BE2C (cell line): ENCODE results near the gene DAAM1.

Experiments used
- DNase-seq: peaks from one replicate; pipeline ENCODE4 v3.0.0-alpha.2; 2020
- H3K27me3 ChIP-seq: fragments of 250-450 bp; sonication (Bioruptor Pico); 2 replicates; pipeline ENCODE4 v1.5.1; 2020; ENCODE audit warnings: mild to moderate bottlenecking
- H3K36me3 ChIP-seq: fragments of 250-450 bp; sonication (Bioruptor Pico); 2 replicates; pipeline ENCODE4 v1.5.1; 2020; ENCODE audit warnings: mild to moderate bottlenecking
- H3K4me1 ChIP-seq: fragments of 250-450 bp; sonication (Bioruptor Pico); 2 replicates; pipeline ENCODE4 v1.5.1; 2020
- H3K4me3 ChIP-seq: 2 replicates; pipeline ENCODE4 v1.5.1; 2011; ENCODE audit warnings: low read depth, low read length
- H3K9me3 ChIP-seq: fragments of 250-450 bp; sonication (Bioruptor Pico); 2 replicates; pipeline ENCODE4 v1.5.1; 2020
- TF ChIP-seq, protein P1 (sequence below): IDR thresholded peaks from 2 replicates; pipeline ENCODE4 v1.5.1; 2012; ENCODE audit warnings: mild to moderate bottlenecking, low read depth, low read length

Gene DAAM1

GRCh38 chr14:59377491-59377890 is 189.0 kb downstream of the DAAM1 start:
- H3K4me1 ChIP-seq, result no peaks in the 10 kb centered on the region
- no peak overlapping the region for H3K4me3 ChIP-seq
- H3K36me3 ChIP-seq, result no peaks in the 10 kb centered on the region
- TF ChIP-seq, protein P1, sequence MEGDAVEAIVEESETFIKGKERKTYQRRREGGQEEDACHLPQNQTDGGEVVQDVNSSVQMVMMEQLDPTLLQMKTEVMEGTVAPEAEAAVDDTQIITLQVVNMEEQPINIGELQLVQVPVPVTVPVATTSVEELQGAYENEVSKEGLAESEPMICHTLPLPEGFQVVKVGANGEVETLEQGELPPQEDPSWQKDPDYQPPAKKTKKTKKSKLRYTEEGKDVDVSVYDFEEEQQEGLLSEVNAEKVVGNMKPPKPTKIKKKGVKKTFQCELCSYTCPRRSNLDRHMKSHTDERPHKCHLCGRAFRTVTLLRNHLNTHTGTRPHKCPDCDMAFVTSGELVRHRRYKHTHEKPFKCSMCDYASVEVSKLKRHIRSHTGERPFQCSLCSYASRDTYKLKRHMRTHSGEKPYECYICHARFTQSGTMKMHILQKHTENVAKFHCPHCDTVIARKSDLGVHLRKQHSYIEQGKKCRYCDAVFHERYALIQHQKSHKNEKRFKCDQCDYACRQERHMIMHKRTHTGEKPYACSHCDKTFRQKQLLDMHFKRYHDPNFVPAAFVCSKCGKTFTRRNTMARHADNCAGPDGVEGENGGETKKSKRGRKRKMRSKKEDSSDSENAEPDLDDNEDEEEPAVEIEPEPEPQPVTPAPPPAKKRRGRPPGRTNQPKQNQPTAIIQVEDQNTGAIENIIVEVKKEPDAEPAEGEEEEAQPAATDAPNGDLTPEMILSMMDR, result no peak
- H3K27me3 ChIP-seq, result peaks cover 6% of the 10 kb centered on the region; the same call in 1 of the 2 replicates
- DNase-seq, result no peak
- H3K9me3 ChIP-seq, result no peaks in the 10 kb centered on the region

DNA sequence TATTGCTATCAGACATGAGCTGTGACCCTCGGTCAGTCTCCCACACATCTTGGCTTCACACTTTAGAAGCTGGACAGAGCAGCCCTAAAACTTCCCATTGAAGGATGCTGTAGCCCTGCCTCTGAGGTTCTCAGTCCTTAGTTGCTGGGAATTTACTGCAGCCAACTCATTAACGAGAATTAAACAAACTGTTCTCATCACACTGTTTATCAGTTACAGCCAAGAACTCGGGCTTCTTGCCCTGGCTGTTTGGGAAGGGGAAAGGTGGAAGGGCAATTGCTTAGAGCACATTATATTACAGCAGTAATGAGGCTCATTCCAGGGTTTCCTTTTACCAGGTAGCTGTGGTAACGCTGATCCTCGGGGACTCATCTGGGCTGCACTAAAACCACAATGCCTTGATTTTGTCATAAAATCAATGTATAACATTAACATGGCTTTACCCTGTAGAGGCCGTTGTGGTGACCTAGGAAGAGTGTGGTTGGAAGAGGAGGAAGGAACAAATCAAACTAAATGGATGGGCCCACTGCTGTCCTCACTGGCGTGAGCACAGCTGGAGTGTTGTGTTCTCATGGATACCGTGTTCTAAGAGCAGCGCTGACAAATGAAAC is 189.6 kb downstream of the DAAM1 start:
- TF ChIP-seq, protein P1, result no peak
- DNase-seq, result no peak
- Histone ChIP-seq H3K27me3 (peaks cover 6% of the 10 kb centered on the region; the same call in 1 of the 2 replicates), H3K4me1 (no peaks in the 10 kb centered on the region), H3K36me3 (no peaks in the 10 kb centered on the region), H3K4me3 (no peak overlapping the region), H3K9me3 (no peaks in the 10 kb centered on the region)

DNA sequence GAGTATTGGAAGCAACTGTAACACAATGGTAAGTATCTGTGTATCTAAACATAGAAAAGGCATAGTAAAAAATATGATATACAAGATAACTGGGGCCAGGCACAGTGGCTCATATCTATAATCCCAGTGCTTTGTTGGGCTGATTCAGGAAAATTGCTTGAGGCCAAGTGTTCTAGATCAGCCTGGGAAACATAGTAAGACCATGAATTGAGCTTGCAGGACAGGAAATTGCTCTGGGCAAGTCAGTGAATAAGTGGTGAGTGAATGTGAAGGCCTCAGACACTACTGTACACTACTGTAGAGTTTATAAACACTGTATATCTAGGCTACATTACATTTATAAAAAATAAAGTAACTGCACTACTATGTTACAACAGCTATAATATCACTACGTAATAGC is 201.5 kb downstream of the DAAM1 start:
- H3K9me3 ChIP-seq, result no peaks in the 10 kb centered on the region
- H3K27me3 ChIP-seq, result no peaks in the 10 kb centered on the region
- TF ChIP-seq, protein P1, result no peak
- no peaks in the 10 kb centered on the region for H3K4me1 ChIP-seq
- no peak overlapping the region for H3K4me3 ChIP-seq
- no peaks in the 10 kb centered on the region for H3K36me3 ChIP-seq
- no peak for DNase-seq

GRCh38 chr14:59391388-59391787 is 202.9 kb downstream of the DAAM1 start:
- Histone ChIP-seq H3K9me3 (no peaks in the 10 kb centered on the region), H3K36me3 (no peaks in the 10 kb centered on the region), H3K27me3 (no peaks in the 10 kb centered on the region), H3K4me1 (no peaks in the 10 kb centered on the region), H3K4me3 (no peak overlapping the region)
- TF ChIP-seq, protein P1, result no peak
- no peak for DNase-seq

GRCh38 chr14:59394268-59394667 is 205.8 kb downstream of the DAAM1 start:
- Histone ChIP-seq H3K9me3 (no peaks in the 10 kb centered on the region), H3K4me1 (no peaks in the 10 kb centered on the region), H3K27me3 (no peaks in the 10 kb centered on the region), H3K36me3 (no peaks in the 10 kb centered on the region), H3K4me3 (no peak overlapping the region)
- DNase-seq, result no peak
- TF ChIP-seq, protein P1, result no peak

DNA sequence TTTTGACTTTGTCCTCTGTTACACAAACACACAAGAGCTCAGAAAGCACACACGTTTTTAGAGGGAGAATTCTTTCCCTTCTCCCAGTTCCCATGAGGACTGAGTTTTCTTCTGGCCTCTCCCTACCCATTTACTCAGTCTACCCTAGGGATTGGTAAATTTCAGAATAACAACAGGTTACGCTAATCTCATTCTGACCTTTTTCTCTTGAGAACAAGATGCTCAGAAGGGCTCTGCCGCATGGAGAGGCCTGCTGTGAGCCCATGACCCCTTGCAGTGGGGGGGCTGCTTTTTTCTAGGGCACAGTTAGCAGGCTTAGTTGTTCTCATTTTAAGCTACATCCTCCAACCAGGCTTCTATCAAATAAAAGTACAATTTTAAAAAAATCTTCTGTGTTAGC is 207.2 kb downstream of the DAAM1 start:
- DNase-seq, result no peak
- no peak overlapping the region for H3K4me3 ChIP-seq
- TF ChIP-seq, protein P1, result no peak
- no peaks in the 10 kb centered on the region for H3K36me3 ChIP-seq
- no peaks in the 10 kb centered on the region for H3K4me1 ChIP-seq
- no peaks in the 10 kb centered on the region for H3K27me3 ChIP-seq
- no peaks in the 10 kb centered on the region for H3K9me3 ChIP-seq
